HG02588 (cell line): ENCODE data around the gene PRSS3.
"Not testable (repeated sequence)": the region's sequence is repeated elsewhere in the genome, so short reads cannot be mapped to it uniquely, and the experiment has no call there.

Experiments used
- ATAC-seq: cut with Tn5 transposase; IDR thresholded peaks from one replicate; pipeline ENCODE4 v1.9.1; 2021; ENCODE audit warnings: mild to moderate bottlenecking, moderate library complexity; ENCODE audit not compliant: unreplicated experiment

The PRSS3 gene

GRCh38 chr9:33817327-33818166, 22.2 kb downstream of the PRSS3 start:
- ATAC-seq, result peak; percentile 34

GRCh38 chr9:33818167-33818846, 22.9 kb downstream of the PRSS3 start:
- no peak for ATAC-seq

- no peak for ATAC-seq
These were observed 23.6 kb downstream of the PRSS3 start for GRCh38 chr9:33818847-33819500.

- no peak for ATAC-seq
These were observed 24.9 kb downstream of the PRSS3 start for GRCh38 chr9:33820231-33820745.

GRCh38 chr9:33823801-33824200, 28.4 kb downstream of the PRSS3 start:
- ATAC-seq, result no peak

GRCh38 chr9:33827285-33827684, 31.9 kb downstream of the PRSS3 start:
- ATAC-seq, result not testable (repeated sequence)

- ATAC-seq, result not testable (repeated sequence)
These were observed 34.4 kb downstream of the PRSS3 start for GRCh38 chr9:33829641-33830230.

GRCh38 chr9:33835625-33836260, 40.4 kb downstream of the PRSS3 start:
- ATAC-seq, result no peak

- ATAC-seq, result not testable (repeated sequence)
These were observed 40.9 kb downstream of the PRSS3 start for GRCh38 chr9:33836261-33836660.

GRCh38 chr9:33837138-33837537, 41.8 kb downstream of the PRSS3 start:
- no peak for ATAC-seq

- ATAC-seq, result no peak
These were observed 45.0 kb downstream of the PRSS3 start for GRCh38 chr9:33840381-33840780.

GRCh38 chr9:33843312-33843961, 48.1 kb downstream of the PRSS3 start:
- ATAC-seq, result no peak

- ATAC-seq, result no peak
These were observed 50.9 kb downstream of the PRSS3 start for GRCh38 chr9:33846231-33846630.

- ATAC-seq, result not testable (repeated sequence)
These were observed 52.5 kb downstream of the PRSS3 start for GRCh38 chr9:33847894-33848205.
